Immature natural killer cell (primary cell): ENCODE measurements around the gene ITGAL. TPM values are rescaled to one million over a fixed set of nuclear protein-coding genes. Genes with fewer than 3 reads are reported as not detected.
"Not testable (repeated sequence)": the region's sequence is repeated elsewhere in the genome, so short reads cannot be mapped to it uniquely, and the experiment has no call there.

ENCODE experiments used
- DNase-seq, 3 donors: peaks; one replicate each; pipeline ENCODE4 v3.0.0; 2022; ENCODE audit warnings: mixed read lengths in 1 of 3
- H3K27ac Mint-ChIP-seq, 6 donors: one replicate each; pipeline ENCODE4 v1.8.0; 2020; ENCODE audit warnings: mixed read lengths in 6 of 6, mild to moderate bottlenecking in 5 of 6, inconsistent platforms in 4 of 6, moderate library complexity in 3 of 6
- H3K27me3 Mint-ChIP-seq, 3 donors: one replicate each; pipeline ENCODE4 v1.8.0; 2020 to 2021; ENCODE audit warnings: low read depth in 3 of 3, mild to moderate bottlenecking in 3 of 3, mixed read lengths in 3 of 3, moderate library complexity in 3 of 3, inconsistent platforms in 1 of 3
- H3K36me3 Mint-ChIP-seq, 3 donors: one replicate each; pipeline ENCODE4 v1.8.0; 2020; ENCODE audit warnings: mixed read lengths in 3 of 3, inconsistent platforms in 2 of 3, mild to moderate bottlenecking in 2 of 3
- H3K4me1 Mint-ChIP-seq, 2 donors: one replicate each; pipeline ENCODE4 v1.8.0; 2020; ENCODE audit warnings: inconsistent platforms in 2 of 2, mild to moderate bottlenecking in 2 of 2, mixed read lengths in 2 of 2, moderate library complexity in 1 of 2
- H3K4me3 Mint-ChIP-seq, 5 donors: one replicate each; pipeline ENCODE4 v1.8.0; 2020; ENCODE audit warnings: mild to moderate bottlenecking in 5 of 5, mixed read lengths in 5 of 5, inconsistent platforms in 3 of 5, moderate library complexity in 3 of 5
- H3K9me3 Mint-ChIP-seq, 6 donors: one replicate each; pipeline ENCODE4 v1.8.0; 2020; ENCODE audit warnings: mild to moderate bottlenecking in 6 of 6, mixed read lengths in 6 of 6, inconsistent platforms in 4 of 6, moderate library complexity in 3 of 6
- polyA plus RNA-seq, 3 donors: library from polyadenylated mRNA; unstranded; fragments of 300-500 nt; fragmentation: Illumina TruSeq; gene quantifications; one replicate each; pipeline ENCODE4 v1.2.3, GENCODE V29; 2021

ITGAL gene
- polyA plus RNA-seq, 3 donors from 2014 or later, result 218 to 488 (median 238) TPM

DNA sequence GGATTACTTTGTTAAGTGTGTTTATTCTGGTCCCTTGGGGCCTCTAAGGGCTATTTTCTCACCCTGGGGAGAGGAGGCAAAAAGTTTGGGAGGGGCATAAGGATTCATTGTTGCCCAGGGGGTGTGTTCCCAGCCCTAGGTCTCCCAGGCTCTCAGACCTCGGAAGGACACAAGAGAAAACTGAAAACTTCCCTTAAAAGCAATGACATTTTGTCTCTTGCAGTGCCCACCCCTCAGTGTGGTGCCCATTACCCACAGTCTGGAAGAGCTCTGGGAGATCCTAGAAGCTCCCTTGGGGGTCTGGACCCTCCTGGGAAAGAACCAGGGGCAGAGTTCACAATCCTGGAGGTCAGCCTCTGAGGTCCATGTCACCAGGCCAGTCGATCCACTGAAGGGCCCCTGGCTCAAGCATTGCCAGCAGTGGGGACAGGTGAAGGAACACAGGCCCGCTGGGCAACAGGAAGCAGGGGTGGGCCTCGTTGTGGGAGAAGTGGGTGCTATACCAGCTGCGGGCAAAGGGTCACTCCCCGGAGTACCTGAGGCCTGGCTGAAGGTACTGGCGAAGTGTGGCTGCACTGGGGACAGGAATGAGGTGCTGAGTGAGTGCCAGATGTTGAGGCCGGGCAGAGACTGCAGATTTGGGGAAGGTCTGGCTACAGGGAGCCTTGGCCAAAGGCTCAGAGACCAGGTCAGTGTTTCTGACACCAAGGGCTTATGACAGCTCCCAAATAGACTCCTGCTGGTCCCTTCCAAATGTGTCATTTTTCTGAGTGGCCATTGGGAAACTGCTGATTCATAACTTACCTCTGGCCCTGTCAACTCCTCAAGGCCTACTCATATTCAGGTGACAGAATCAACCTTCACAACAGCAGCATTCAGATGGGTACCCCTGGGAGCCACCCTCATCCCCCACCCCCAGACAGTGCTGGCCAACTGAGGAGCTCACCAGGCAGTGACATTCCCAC, 66.7 kb downstream of the ITGAL start:
- H3K27me3 Mint-ChIP-seq, result peaks cover 0 to 7% (median 3%) of the 10 kb centered on the region in 3 donors
- no peak for DNase-seq
- peaks cover 0 to 5% (median 0%) of the 10 kb centered on the region in 3 donors for H3K36me3 Mint-ChIP-seq
- no peak overlapping the region for H3K27ac Mint-ChIP-seq
- H3K9me3 Mint-ChIP-seq, result no peaks in the 10 kb centered on the region
- no peak overlapping the region for H3K4me3 Mint-ChIP-seq
- peaks cover 19 to 31% of the 10 kb centered on the region in 2 donors for H3K4me1 Mint-ChIP-seq

- DNase-seq, H3K36me3 Mint-ChIP-seq, H3K4me3 Mint-ChIP-seq, H3K27ac Mint-ChIP-seq, H3K27me3 Mint-ChIP-seq, H3K9me3 Mint-ChIP-seq: not testable (repeated sequence)
- peaks cover 16 to 27% of the 10 kb centered on the region in 2 donors for H3K4me1 Mint-ChIP-seq
These were observed 67.5 kb downstream of the ITGAL start for GRCh38 chr16:30539986-30540526.

GRCh38 chr16:30540916-30541464, 68.4 kb downstream of the ITGAL start:
- H3K36me3 Mint-ChIP-seq, result not testable (repeated sequence)

GRCh38 chr16:30541502-30542329, 69.2 kb downstream of the ITGAL start:
- no peak for DNase-seq
- Mint-ChIP-seq H3K4me3 (no peak overlapping the region), H3K9me3 (no peaks in the 10 kb centered on the region), H3K27me3 (no peaks in the 10 kb centered on the region), H3K4me1 (peaks cover 4 to 10% of the 10 kb centered on the region in 2 donors), H3K27ac (no peak overlapping the region), H3K36me3 (peaks cover 0 to 5% (median 0%) of the 10 kb centered on the region in 3 donors)

More at GRCh38 chr16:30540916-30541464, 68.4 kb downstream of the ITGAL start:
- H3K9me3 Mint-ChIP-seq, DNase-seq, H3K27ac Mint-ChIP-seq, H3K4me3 Mint-ChIP-seq, H3K27me3 Mint-ChIP-seq: not testable (repeated sequence)
- H3K4me1 Mint-ChIP-seq, result peaks cover 7 to 18% of the 10 kb centered on the region in 2 donors

- Mint-ChIP-seq H3K27me3 (no peaks in the 10 kb centered on the region), H3K4me1 (peaks cover 0 to under 1% of the 10 kb centered on the region in 2 donors), H3K4me3 (no peak overlapping the region), H3K36me3 (no peaks in the 10 kb centered on the region), H3K27ac (no peak overlapping the region), H3K9me3 (no peaks in the 10 kb centered on the region)
- DNase-seq, result no peak
These were observed 70.5 kb downstream of the ITGAL start for GRCh38 chr16:30543067-30543466.

DNA sequence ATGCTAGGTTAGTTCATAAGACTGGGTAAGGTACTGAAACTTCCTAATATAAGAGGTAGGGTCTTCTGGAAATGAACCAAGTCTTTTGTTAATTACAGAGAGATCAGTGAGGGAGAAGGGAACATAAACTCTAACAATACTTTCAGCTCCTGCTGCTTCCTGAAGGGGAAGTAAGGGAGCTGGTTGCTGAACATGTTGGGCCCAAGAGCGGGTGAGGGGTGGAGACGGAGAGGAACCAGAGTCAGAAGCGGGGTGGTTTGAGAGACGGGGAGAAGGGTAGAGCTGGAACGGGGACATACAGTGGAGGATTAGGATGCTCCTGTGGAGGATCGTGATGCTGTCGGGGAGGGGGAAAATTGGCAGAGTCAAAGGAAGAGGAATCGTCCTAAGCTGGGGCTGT, 73.6 kb downstream of the ITGAL start:
- Mint-ChIP-seq H3K27ac (peak overlapping the region in 1 of 6 donors; percentile 23), H3K4me3 (no peak overlapping the region)

DNA sequence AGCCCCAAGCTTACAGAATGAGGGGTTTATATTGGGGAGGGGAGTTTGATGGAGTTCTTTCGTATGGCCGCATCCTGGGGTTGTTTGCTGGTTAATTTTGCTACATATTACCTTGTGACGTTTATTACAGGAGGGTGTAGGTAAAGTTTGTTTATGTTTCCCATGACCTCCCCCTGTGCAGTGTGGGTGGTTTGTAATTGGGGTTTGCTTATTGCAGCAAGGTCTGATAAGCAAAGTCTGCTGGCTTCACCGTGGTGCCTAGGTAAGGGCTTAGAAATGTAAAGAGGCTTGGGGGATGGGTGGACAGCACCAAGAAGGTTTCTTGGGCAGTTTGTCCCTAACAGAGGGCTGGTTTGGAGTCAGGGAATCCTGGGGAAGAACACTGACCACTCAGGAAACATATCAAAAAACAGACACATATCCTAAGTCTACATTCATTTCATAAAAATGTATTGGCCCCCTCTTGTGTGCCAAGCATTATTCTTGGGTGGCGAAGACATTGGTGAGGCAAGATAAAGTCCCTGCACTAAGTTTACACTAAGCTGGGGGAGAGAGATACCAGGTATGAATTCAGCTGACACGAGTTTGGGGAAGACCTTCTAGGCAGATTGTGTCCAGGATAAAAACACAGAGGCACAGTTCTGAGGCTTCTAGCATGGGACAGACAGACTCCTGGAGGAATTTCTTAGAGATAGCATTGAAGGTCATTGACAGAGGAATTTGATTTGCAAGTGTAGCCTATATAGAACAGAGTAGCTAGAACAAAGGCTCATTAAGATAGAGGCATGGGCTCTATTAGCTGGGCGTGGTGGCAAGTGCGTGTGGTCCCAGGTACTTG, 76.1 kb downstream of the ITGAL start:
- Mint-ChIP-seq H3K4me1 (peaks cover 29 to 35% of the 10 kb centered on the region in 2 donors), H3K4me3 (no peak overlapping the region), H3K27me3 (peaks cover 2 to 5% (median 3%) of the 10 kb centered on the region in 3 donors), H3K9me3 (no peaks in the 10 kb centered on the region), H3K27ac (peak overlapping the region in 4 of 6 donors; percentile 1 to 70 (median 62)), H3K36me3 (peaks cover 0 to 6% (median 2%) of the 10 kb centered on the region in 3 donors)
- no peak for DNase-seq

More for the DNA sequence above, 73.6 kb downstream of the ITGAL start:
- Mint-ChIP-seq H3K4me1 (peaks cover 6 to 10% of the 10 kb centered on the region in 2 donors), H3K27me3 (no peaks in the 10 kb centered on the region), H3K9me3 (no peaks in the 10 kb centered on the region), H3K36me3 (no peaks in the 10 kb centered on the region)
- no peak for DNase-seq

GRCh38 chr16:30551781-30552180, 79.2 kb downstream of the ITGAL start:
- Mint-ChIP-seq H3K4me3 (peak overlapping the region; percentile 41 to 84 (median 73)), H3K4me1 (peaks cover 41 to 53% of the 10 kb centered on the region in 2 donors), H3K9me3 (no peaks in the 10 kb centered on the region), H3K36me3 (peaks cover 3 to 17% (median 6%) of the 10 kb centered on the region in 3 donors), H3K27ac (peak overlapping the region; percentile 91 to 95 (median 92)), H3K27me3 (peaks cover 2 to 5% (median 3%) of the 10 kb centered on the region in 3 donors)
- peak; percentile 74 to 79 (median 76) for DNase-seq

GRCh38 chr16:30552956-30553355, 80.4 kb downstream of the ITGAL start:
- no peak for DNase-seq
- peak overlapping the region; percentile 90 to 95 (median 91) for H3K27ac Mint-ChIP-seq
- H3K27me3 Mint-ChIP-seq, result peaks cover 2 to 6% (median 5%) of the 10 kb centered on the region in 3 donors
- H3K9me3 Mint-ChIP-seq, result no peaks in the 10 kb centered on the region
- no peak overlapping the region for H3K4me3 Mint-ChIP-seq
- peaks cover 48 to 59% of the 10 kb centered on the region in 2 donors for H3K4me1 Mint-ChIP-seq
- H3K36me3 Mint-ChIP-seq, result peaks cover 3 to 17% (median 6%) of the 10 kb centered on the region in 3 donors

DNA sequence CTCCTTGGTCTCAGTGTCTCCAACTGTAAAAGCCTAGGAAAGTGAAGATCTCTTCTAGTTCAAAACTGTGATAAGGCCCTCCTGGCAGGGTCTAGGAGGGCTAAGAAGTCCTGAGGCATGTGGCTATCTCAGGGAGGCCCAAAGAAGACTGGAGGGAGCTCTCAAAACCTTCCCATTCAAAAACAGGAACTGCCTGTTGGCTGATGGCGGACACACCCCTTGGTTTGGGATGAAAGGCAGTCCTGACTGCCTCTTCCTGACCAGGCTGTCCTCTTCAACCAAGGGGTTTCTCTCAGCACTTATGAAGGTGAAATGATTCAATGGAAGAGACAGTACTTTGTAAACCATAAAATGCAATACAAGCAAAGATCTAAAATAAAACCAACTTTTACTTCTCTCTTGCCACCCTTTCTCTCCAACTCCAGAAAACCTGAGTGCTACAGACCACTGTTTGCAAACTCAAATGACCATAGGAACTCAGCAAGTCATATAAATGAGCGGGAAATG, 80.9 kb downstream of the ITGAL start:
- Mint-ChIP-seq H3K4me3 (no peak overlapping the region), H3K9me3 (no peaks in the 10 kb centered on the region), H3K27ac (peak overlapping the region; percentile 73 to 92 (median 91)), H3K4me1 (peaks cover 48 to 60% of the 10 kb centered on the region in 2 donors), H3K27me3 (peaks cover 2 to 6% (median 5%) of the 10 kb centered on the region in 3 donors), H3K36me3 (peaks cover 3 to 17% (median 6%) of the 10 kb centered on the region in 3 donors)
- DNase-seq, result no peak

DNA sequence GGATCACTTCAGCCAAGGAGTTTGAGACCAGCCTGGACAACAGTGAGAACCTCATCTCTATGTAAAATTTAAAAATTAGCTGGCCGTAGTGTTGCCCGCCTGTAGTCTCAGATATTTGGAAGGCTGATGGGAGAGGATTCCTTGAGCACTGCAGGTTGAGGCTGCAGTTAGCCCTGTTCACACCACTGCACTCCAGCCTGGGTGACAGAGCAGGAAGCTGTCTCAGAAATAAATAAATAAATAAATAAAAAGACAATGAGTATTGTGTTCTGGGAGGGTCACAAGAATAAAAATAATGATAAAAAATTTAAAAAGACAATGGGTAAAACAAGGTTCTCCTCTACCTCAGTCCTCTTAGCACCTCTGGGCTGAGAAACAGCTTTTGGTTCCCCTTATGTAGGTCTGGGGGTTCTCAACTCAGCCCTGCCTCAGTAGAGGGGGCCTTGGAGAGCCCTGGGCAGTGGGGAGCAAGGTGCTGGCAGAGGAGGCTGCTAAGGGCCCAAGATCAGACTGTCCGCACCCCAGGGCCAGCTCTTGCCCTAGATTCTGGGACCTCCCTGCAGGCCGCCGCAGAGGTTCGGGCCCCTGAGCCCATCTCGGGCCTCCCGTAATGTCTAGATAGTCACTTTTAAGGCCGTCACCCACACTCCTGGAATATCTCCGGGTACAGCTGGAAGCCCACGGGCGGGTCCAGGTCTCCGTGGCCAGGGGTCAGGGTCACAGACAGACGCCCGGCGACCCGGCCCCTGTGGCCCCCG, 82.2 kb downstream of the ITGAL start:
- peaks cover 3 to 17% (median 6%) of the 10 kb centered on the region in 3 donors for H3K36me3 Mint-ChIP-seq
- H3K27ac Mint-ChIP-seq, result peak overlapping the region in 3 of 6 donors; percentile 5 to 91 (median 73)
- peaks cover 52 to 65% of the 10 kb centered on the region in 2 donors for H3K4me1 Mint-ChIP-seq
- no peaks in the 10 kb centered on the region for H3K9me3 Mint-ChIP-seq
- DNase-seq, result no peak
- H3K4me3 Mint-ChIP-seq, result peak overlapping the region in 2 of 5 donors; percentile 21 to 57
- H3K27me3 Mint-ChIP-seq, result peaks cover 2 to 9% (median 5%) of the 10 kb centered on the region in 3 donors
